Measurements from ENCODE around the gene PKNOX1.
"Not testable (repeated sequence)": the region's sequence is repeated elsewhere in the genome, so short reads cannot be mapped to it uniquely, and the experiment has no call there.

The PKNOX1 gene

GRCh38 chr21:43062955-43063664, 88.7 kb downstream of the PKNOX1 start:
- DNase-seq, result not testable (repeated sequence)

GRCh38 chr21:43064265-43064917, 90.0 kb downstream of the PKNOX1 start:
- DNase-seq, result not testable (repeated sequence)

DNA sequence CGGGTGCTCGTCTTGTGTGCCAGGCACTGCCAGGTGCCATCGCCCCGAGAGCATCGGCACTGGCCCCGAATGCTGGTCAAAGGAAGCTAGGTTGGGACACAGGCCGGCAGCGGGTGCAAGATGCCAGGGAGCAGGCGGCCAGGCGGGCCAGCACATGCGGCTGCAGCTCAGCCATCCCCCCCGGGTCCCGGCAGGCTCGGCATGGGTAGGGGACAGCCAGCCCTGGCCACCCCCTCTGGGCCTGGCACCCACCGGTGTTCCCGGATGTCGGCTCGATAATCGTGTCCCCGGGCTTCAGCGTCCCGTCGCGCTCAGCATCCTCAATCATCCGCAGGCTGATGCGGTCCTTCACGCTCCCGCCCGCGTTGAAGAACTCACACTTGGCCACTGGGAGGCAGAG, 91.6 kb downstream of the PKNOX1 start:
- not testable (repeated sequence) for DNase-seq

GRCh38 chr21:43066690-43067089, 92.3 kb downstream of the PKNOX1 start:
- not testable (repeated sequence) for DNase-seq

DNA sequence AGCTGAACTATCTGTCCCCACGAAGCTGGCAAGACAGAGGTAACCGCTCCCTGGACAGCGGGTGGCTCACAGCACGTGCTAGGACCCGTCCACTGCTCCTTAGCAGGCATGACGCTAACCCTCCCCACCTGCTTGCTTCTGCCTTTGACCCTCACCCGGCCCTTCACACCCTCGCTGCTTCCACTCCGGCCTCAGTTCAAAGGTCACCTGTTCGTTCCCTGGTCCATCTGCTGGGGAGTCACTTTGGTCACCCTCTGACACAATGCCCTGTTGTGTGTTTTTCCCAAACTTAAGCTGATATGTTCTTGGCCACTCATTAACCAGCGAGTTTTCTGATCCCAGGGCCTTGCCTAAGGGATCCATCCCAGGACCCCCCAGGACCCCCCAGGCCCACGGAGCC, 93.7 kb downstream of the PKNOX1 start:
- not testable (repeated sequence) for DNase-seq

GRCh38 chr21:43069682-43070081, 95.3 kb downstream of the PKNOX1 start:
- not testable (repeated sequence) for DNase-seq

DNA sequence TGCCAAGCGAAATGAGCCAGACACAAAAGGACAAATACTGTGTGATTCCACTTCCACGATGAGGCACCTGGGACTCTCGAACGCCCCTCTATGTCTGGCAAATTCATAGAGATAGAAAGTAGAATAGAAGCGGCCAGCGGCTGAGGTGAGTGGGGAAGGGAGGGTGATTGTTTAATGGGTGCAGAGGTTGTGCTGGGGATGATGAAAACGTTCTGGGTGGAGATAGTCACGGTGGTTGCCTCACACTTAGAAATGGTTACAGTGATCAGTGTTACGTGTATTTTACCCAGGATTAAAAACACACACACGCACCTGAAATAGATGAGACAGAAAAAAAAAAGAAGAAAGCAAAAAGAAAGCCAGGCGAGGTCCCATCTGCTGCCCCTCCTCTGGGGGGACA, 98.4 kb downstream of the PKNOX1 start:
- not testable (repeated sequence) for DNase-seq

DNA sequence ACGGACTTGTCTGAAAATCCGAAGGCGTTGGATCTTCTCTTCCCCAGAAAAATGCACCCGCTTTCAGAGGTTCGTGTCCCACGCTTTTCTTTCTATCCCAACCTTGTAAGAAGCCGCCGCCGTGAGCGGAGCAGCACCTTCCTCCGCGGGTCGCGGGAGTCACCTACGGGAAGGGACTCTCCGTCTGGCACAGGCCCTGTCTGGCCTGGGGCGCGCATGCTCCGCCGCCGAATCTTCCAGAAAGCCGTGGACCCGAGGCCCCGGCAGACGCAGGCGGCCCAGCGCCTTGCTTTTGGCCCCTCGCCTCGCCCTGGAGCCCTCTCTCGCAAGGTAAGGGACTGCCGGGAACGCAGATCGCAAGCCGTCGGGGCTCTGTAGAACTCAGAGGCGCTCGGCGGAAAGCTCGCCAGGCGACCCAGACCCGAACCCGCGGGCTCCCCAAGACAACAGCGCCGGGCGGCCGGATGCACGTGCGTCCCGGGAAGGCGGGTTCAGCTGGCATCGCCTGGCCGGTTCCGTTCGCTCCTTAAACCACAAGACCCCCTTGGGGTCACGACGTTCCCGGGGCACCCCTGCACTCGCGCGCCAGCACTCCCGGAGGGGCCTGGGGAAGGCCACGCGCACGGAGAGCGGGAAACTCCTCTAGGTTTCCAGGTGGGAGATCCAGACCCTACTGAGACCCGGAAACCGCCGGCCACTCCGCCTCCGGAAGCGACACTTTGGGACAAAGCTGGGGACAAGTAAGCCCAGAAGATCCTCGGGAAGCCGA, 100.2 kb downstream of the PKNOX1 start:
- DNase-seq, result not testable (repeated sequence)

DNA sequence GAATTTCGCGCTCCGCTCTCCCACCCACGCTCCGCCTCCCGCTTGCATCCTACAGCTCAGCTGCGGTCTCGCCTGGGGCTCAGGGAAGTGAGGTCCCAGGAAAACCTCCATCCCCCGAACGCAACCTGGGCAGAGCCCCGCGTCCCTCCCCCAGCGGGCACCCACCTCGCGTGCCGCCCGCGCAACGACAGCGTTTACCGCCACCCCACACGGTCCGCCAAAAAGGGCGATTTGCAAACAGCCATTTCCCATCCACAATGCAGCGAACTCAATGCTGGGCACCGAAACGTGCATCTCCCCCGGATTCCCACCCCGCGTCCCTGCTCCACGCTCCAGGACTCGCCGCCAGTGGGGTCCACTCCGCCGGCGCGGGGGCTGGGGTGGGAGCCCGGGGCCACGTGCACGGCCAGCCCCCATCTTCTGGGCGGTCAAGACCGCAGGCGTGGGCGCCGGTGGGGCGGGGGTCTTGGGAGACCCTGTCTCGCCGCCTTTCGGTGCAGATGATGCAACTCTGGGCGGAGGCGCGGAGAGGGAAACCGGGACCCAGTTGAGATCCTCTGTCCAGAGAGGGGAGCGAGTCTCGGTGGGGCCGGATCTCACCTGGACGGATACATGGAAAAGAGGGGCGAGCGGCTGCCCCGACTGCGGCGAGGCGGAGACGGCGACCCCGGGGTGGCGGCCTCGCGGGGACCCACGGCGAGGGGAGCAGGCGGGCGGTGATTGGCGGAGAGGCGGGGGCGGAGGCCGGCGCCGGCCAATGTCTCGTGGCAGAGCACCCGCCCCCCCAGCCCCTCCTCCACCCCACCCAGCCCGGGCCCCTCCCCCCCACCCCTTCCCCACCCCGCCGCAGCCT, 101.0 kb downstream of the PKNOX1 start, which contains the start of gene CBS:
CBS (minus strand) TSS at position 666 of the 853 bp plus-strand sequence. CDS start 3,642 bp downstream, outside the sequence.
- DNase-seq, result not testable (repeated sequence)

DNA sequence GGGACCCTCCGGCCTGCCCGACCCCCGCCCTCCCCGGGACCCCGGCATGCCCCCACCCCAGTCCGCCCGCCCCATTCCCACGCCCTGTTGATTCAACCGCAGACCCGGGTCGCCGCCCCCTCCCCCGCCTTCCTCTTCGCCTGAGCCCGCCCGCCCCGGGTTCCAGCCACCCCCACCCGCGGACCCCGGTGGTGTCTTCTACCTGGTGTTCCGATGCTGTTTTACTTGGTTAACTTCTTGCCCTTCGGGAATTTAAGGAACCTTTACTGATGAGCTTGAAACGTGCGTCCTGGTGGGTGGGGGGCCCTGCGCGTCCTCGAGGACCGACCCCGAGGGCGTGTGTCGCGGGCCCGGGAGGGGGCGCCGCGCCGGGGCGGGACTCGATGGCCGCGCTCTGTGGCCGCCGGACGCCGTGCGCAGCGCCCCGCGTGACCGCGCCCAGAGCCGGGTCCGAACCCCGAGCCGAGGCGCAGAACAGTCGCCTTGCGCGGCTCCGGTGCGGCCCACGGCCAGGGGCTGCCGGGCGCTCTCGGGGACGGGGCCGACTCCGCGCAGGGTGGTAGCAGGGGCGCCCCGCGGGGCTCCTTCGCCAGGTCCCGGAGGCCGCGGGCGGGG, 101.8 kb downstream of the PKNOX1 start:
- not testable (repeated sequence) for DNase-seq

- not testable (repeated sequence) for DNase-seq
These were observed 102.3 kb downstream of the PKNOX1 start for GRCh38 chr21:43076643-43077042.

DNA sequence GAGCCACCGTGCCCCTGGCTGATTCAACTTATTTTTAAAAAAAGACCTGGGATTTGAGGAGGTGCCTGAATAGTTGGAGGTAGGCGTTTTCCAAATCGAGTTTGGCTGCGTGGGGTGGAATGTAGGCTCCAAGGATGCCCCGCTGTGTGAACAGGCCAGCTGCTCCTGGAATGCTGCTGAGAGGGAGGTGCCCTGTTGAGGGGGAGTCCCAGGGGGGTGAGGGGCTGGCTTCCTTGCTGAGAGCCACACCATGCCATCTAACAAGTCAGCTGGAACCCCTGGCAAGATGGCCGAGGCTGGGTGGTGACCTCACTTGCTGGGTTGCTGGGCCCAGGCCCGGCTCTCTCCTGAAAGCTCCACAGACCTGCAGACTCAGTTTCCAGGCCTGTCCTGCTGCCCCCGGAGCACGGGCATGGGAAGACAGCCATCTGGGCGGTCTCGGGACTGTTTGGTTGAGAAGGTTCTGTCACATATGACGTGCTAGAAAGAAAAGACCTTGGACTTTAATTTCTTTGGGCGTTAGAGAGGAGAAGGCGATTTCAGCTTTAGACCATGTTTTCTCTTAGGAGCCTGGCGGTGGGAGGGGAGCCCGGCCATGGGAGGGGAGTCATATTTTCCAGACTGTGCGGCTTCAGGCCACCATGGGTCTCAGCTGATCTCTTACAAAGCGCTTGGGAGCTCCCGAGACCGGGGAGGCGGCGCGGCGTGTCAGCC, 108.4 kb downstream of the PKNOX1 start:
- not testable (repeated sequence) for DNase-seq

Data from CD4-positive, alpha-beta T cell treated with Interleukin-6 for 4 hours (primary cell).